Neural cell (in vitro differentiated cells): Measurements from ENCODE around the gene TACC2. TPM values are rescaled to one million over a fixed set of nuclear protein-coding genes. Genes with fewer than 3 reads are reported as not detected.

Source experiments
- H2AFZ ChIP-seq: fragments of 200-600, 300-800 bp; sonication (generic), shearing (Covaris generic); 2 replicates; pipeline ENCODE4 v1.6.0; 2014; ENCODE audit warnings: low read depth, mild to moderate bottlenecking, antibody characterized with exemption, low read length, moderate library complexity
- H3F3A ChIP-seq: fragments of 200-600 bp; shearing (Covaris generic); 2 replicates; pipeline ENCODE4 v1.6.1; 2016; ENCODE audit warnings: mild to moderate bottlenecking, moderate library complexity, mixed read lengths, antibody characterized with exemption, low read length; ENCODE audit not compliant: insufficient read depth, poor library complexity, severe bottlenecking
- H3K27ac ChIP-seq: fragments of 200-600, 300-800 bp; sonication (generic), shearing (Covaris generic); 2 replicates; pipeline ENCODE4 v1.5.1; 2014; ENCODE audit warnings: mild to moderate bottlenecking, low read length, moderate library complexity
- H3K27me3 ChIP-seq: fragments of 300-800, 200-600 bp; sonication (generic), shearing (Covaris generic); 2 replicates; pipeline ENCODE4 v1.6.0; 2014; ENCODE audit warnings: mild to moderate bottlenecking, low read depth, low read length, moderate library complexity; ENCODE audit not compliant: insufficient read depth
- H3K36me3 ChIP-seq: fragments of 300-800, 200-600 bp; sonication (generic), shearing (Covaris generic); 2 replicates; pipeline ENCODE4 v1.5.1; 2014; ENCODE audit warnings: mild to moderate bottlenecking, antibody characterized with exemption, low read length, moderate library complexity; ENCODE audit not compliant: insufficient read depth
- H3K4me2 ChIP-seq: fragments of 300-800, 200-600 bp; sonication (generic), shearing (Covaris generic); 2 replicates; pipeline ENCODE4 v1.6.0; 2014; ENCODE audit warnings: mild to moderate bottlenecking, low read length
- H3K4me3 ChIP-seq: fragments of 300-800, 200-600 bp; sonication (generic), shearing (Covaris generic); 2 replicates; pipeline ENCODE4 v1.5.1; 2014; ENCODE audit warnings: mild to moderate bottlenecking, low read length, moderate library complexity
- H3K79me2 ChIP-seq: fragments of 200-600 bp; shearing (Covaris generic); replicated peaks from 2 replicates; pipeline ENCODE4 v1.6.0; 2014; ENCODE audit warnings: mild to moderate bottlenecking, low read length, moderate library complexity; ENCODE audit not compliant: insufficient read depth
- H3K9ac ChIP-seq: fragments of 300-800, 200-600 bp; sonication (generic), shearing (Covaris generic); 2 replicates; pipeline ENCODE4 v1.6.1; 2016; ENCODE audit warnings: mild to moderate bottlenecking, low read length, mixed read lengths
- H3K9me2 ChIP-seq: fragments of 200-600 bp; shearing (Covaris generic); 2 replicates; pipeline ENCODE4 v1.6.1; 2016; ENCODE audit warnings: mild to moderate bottlenecking, low read length, mixed read lengths; ENCODE audit not compliant: insufficient read depth
- H3K9me3 ChIP-seq: fragments of 200-600, 300-800 bp; sonication (generic), shearing (Covaris generic); 2 replicates; pipeline ENCODE4 v1.6.1; 2016; ENCODE audit warnings: mild to moderate bottlenecking, mixed run types, low read length, moderate library complexity, mixed read lengths
- H4K20me1 ChIP-seq: fragments of 200-600 bp; shearing (Covaris generic); 2 replicates; pipeline ENCODE4 v1.6.1; 2016; ENCODE audit warnings: mild to moderate bottlenecking, mixed run types; ENCODE audit not compliant: insufficient read depth
- CTCF ChIP-seq: fragments of 450-650 bp; IDR thresholded peaks from 2 replicates; pipeline ENCODE4 v1.5.1; 2014; ENCODE audit warnings: antibody characterized with exemption, mild to moderate bottlenecking, moderate library complexity; ENCODE audit not compliant: poor library complexity, severe bottlenecking
- EP300 ChIP-seq: fragments of 450-650 bp; conservative IDR thresholded peaks from 2 replicates; pipeline ENCODE4 v1.6.1; 2014; ENCODE audit warnings: antibody characterized with exemption, mild to moderate bottlenecking, moderate library complexity; ENCODE audit not compliant: poor library complexity, severe bottlenecking
- EZH2 ChIP-seq: fragments of 200-600, 300-800 bp; shearing (Covaris generic), sonication (generic); IDR thresholded peaks from 2 replicates; pipeline ENCODE4 v1.6.1; 2014; ENCODE audit warnings: antibody characterized with exemption, low read length, borderline replicate concordance, mild to moderate bottlenecking; ENCODE audit not compliant: insufficient read depth, poor library complexity, severe bottlenecking
- MXI1 ChIP-seq: fragments of 450-650 bp; conservative IDR thresholded peaks from 2 replicates; pipeline ENCODE4 v1.6.1; 2014; ENCODE audit warnings: antibody characterized with exemption, mild to moderate bottlenecking; ENCODE audit not compliant: poor library complexity, severe bottlenecking
- POLR2AphosphoS5 ChIP-seq: IDR thresholded peaks from 2 replicates; pipeline ENCODE4 v1.6.1; 2012
- RAD21 ChIP-seq: fragments of 450-650 bp; conservative IDR thresholded peaks from 2 replicates; pipeline ENCODE4 v1.6.1; 2014; ENCODE audit warnings: antibody characterized with exemption, mild to moderate bottlenecking, moderate library complexity
- REST ChIP-seq: IDR thresholded peaks from 2 replicates; pipeline ENCODE4 v1.6.1; 2012; ENCODE audit warnings: borderline replicate concordance
- SMC3 ChIP-seq: fragments of 450-650 bp; conservative IDR thresholded peaks from 2 replicates; pipeline ENCODE4 v1.6.1; 2014; ENCODE audit warnings: antibody characterized with exemption, mild to moderate bottlenecking, moderate library complexity; ENCODE audit not compliant: poor library complexity
- TAF1 ChIP-seq: IDR thresholded peaks from 2 replicates; pipeline ENCODE4 v1.6.1; 2012; ENCODE audit warnings: low read depth
- polyA plus RNA-seq: library from polyadenylated mRNA; depleted of rRNA; stranded (reverse); fragments of >200 nt; gene quantifications from 2 replicates; pipeline ENCODE4 v1.2.3, GENCODE V29; 2014

The TACC2 gene
- polyA plus RNA-seq, 1 donor from 2014 or later: 17.6 TPM

GRCh38 chr10:122259075-122259466, 270.1 kb downstream of the TACC2 start:
- Histone ChIP-seq H3K9ac (no peak overlapping the region), H3K79me2 (no peaks in the 10 kb centered on the region), H3K4me3 (no peak overlapping the region), H3K27ac (no peak overlapping the region), H3K4me2 (no peak overlapping the region), H3K36me3 (no peaks in the 10 kb centered on the region), H3K9me3 (peaks cover 7% of the 10 kb centered on the region), H3F3A (no peaks in the 10 kb centered on the region), H3K9me2 (no peaks in the 10 kb centered on the region), H2AFZ (no peak overlapping the region), H3K27me3 (no peaks in the 10 kb centered on the region), H4K20me1 (no peaks in the 10 kb centered on the region)
- TF ChIP-seq RAD21 (no peak), POLR2AphosphoS5 (no peak), TAF1 (no peak), CTCF (no peak), EZH2 (no peak), EP300 (no peak), REST (no peak), MXI1 (no peak), SMC3 (no peak)

- Histone ChIP-seq H3K27me3 (no peaks in the 10 kb centered on the region), H3K27ac (no peak overlapping the region), H2AFZ (no peak overlapping the region), H4K20me1 (no peaks in the 10 kb centered on the region), H3K4me2 (no peak overlapping the region), H3K9me3 (peaks cover 7% of the 10 kb centered on the region), H3F3A (no peaks in the 10 kb centered on the region), H3K36me3 (no peaks in the 10 kb centered on the region), H3K9me2 (no peaks in the 10 kb centered on the region), H3K9ac (no peak overlapping the region), H3K79me2 (no peaks in the 10 kb centered on the region), H3K4me3 (no peak overlapping the region)
- TF ChIP-seq REST (no peak), EP300 (no peak), EZH2 (no peak), SMC3 (no peak), CTCF (no peak), POLR2AphosphoS5 (no peak), TAF1 (no peak), MXI1 (no peak), RAD21 (no peak)
Observed at GRCh38 chr10:122261584-122261983, 272.6 kb downstream of the TACC2 start.
